ENCODE results near the gene FARP1. TPM values are rescaled to one million over a fixed set of nuclear protein-coding genes. Genes with fewer than 3 reads are reported as not detected.
A peak's percentile ranks its signal among the peaks of the same experiment; 100 is the strongest.

The FARP1 gene
- total RNA-seq, 1 donor from 2014 or later: 128 TPM

DNA sequence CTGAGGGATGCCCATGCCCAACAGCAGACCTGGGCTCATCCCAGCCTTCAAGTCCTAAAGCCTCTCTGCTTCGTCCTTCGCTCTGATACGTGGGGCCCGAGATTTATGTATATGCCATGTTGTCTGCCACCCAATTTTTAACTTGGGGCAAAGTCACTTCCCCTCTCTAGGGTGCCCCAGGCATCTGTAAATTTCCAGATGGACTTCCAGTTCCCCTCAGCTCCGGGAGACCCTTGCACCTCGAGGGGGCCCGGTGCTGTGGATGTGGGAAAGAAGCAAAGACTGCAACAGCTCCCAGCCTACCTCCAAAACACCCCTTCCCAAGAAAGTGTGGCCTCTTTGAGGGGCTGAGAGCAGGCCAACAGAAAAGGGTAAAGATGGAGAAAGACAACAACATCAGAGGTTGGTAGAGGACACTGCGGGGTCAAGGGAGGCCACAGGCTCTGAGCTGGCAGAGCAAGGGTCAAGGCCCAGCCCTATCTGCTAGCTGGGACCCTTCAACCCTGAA, 336.7 kb downstream of the FARP1 start:
- H3K4me2 ChIP-seq (ENCODE audit: low read length): no peak overlapping the region
- H3K4me3 ChIP-seq (ENCODE audit: insufficient read depth, low read depth, low read length): no peak overlapping the region
- H2AFZ ChIP-seq (ENCODE audit: low read depth, low read length): no peak overlapping the region
- Mint-ChIP-seq H3K36me3 (ENCODE audit: low read depth, unreplicated experiment) (peaks cover 4% of the 10 kb centered on the region), H3K9me3 (ENCODE audit: unreplicated experiment) (no peaks in the 10 kb centered on the region), H3K4me1 (ENCODE audit: low read depth, unreplicated experiment) (peaks cover 68% of the 10 kb centered on the region), H3K27me3 (ENCODE audit: low read depth, unreplicated experiment) (no peaks in the 10 kb centered on the region), H3K27ac (ENCODE audit: unreplicated experiment) (peak overlapping the region; percentile 60), H3K4me3 (ENCODE audit: unreplicated experiment) (peak overlapping the region; percentile 29)
- no peaks in the 10 kb centered on the region for H3K27me3 ChIP-seq (ENCODE audit: insufficient read depth, low read length)
- H3K4me1 ChIP-seq (ENCODE audit: insufficient read depth, low read length): peaks cover 73% of the 10 kb centered on the region
- H3K36me3 ChIP-seq (ENCODE audit: insufficient read depth, low read length): no peaks in the 10 kb centered on the region
- TF ChIP-seq, protein P1, sequence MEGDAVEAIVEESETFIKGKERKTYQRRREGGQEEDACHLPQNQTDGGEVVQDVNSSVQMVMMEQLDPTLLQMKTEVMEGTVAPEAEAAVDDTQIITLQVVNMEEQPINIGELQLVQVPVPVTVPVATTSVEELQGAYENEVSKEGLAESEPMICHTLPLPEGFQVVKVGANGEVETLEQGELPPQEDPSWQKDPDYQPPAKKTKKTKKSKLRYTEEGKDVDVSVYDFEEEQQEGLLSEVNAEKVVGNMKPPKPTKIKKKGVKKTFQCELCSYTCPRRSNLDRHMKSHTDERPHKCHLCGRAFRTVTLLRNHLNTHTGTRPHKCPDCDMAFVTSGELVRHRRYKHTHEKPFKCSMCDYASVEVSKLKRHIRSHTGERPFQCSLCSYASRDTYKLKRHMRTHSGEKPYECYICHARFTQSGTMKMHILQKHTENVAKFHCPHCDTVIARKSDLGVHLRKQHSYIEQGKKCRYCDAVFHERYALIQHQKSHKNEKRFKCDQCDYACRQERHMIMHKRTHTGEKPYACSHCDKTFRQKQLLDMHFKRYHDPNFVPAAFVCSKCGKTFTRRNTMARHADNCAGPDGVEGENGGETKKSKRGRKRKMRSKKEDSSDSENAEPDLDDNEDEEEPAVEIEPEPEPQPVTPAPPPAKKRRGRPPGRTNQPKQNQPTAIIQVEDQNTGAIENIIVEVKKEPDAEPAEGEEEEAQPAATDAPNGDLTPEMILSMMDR (IDR thresholded peaks at IDR 0.05; ENCODE audit: insufficient read depth, low read depth, low read length): no peak
- TF ChIP-seq EZH2 (IDR thresholded peaks at IDR 0.05; ENCODE audit: insufficient read depth, low read length): no peak
- H3K79me2 ChIP-seq (ENCODE audit: insufficient read depth, low read length): peaks cover 80% of the 10 kb centered on the region
- no peak overlapping the region for H3K9ac ChIP-seq (ENCODE audit: low read length)
- H3K27ac ChIP-seq (ENCODE audit: low read depth, low read length): no peak overlapping the region
- H4K20me1 ChIP-seq (ENCODE audit: insufficient read depth, low read length): peaks cover 11% of the 10 kb centered on the region
- DNase-seq (ENCODE audit: low read depth) (no peak), FAIRE-seq (no peak)
- no peaks in the 10 kb centered on the region for H3K9me3 ChIP-seq (ENCODE audit: insufficient read depth, low read depth, low read length)

GRCh38 chr13:98480915-98481877, 338.3 kb downstream of the FARP1 start:
- Mint-ChIP-seq H3K4me3 (ENCODE audit: unreplicated experiment) (peak overlapping the region; percentile 50), H3K27ac (ENCODE audit: unreplicated experiment) (peak overlapping the region; percentile 81), H3K9me3 (ENCODE audit: unreplicated experiment) (no peaks in the 10 kb centered on the region), H3K4me1 (ENCODE audit: low read depth, unreplicated experiment) (peaks cover 72% of the 10 kb centered on the region), H3K36me3 (ENCODE audit: low read depth, unreplicated experiment) (peaks cover 4% of the 10 kb centered on the region), H3K27me3 (ENCODE audit: low read depth, unreplicated experiment) (no peaks in the 10 kb centered on the region)
- Histone ChIP-seq H3K9me3 (ENCODE audit: insufficient read depth, low read depth, low read length) (no peaks in the 10 kb centered on the region), H3K79me2 (ENCODE audit: insufficient read depth, low read length) (peaks cover 87% of the 10 kb centered on the region), H3K4me1 (ENCODE audit: insufficient read depth, low read length) (peaks cover 81% of the 10 kb centered on the region), H3K27ac (ENCODE audit: low read depth, low read length) (peak overlapping the region; percentile 27), H3K27me3 (ENCODE audit: insufficient read depth, low read length) (no peaks in the 10 kb centered on the region), H3K4me2 (ENCODE audit: low read length) (no peak overlapping the region), H3K4me3 (ENCODE audit: insufficient read depth, low read depth, low read length) (no peak overlapping the region), H2AFZ (ENCODE audit: low read depth, low read length) (no peak overlapping the region), H4K20me1 (ENCODE audit: insufficient read depth, low read length) (peaks cover 19% of the 10 kb centered on the region), H3K36me3 (ENCODE audit: insufficient read depth, low read length) (no peaks in the 10 kb centered on the region), H3K9ac (ENCODE audit: low read length) (no peak overlapping the region)
- FAIRE-seq (no peak), DNase-seq (ENCODE audit: low read depth) (no peak)
- TF ChIP-seq EZH2 (IDR thresholded peaks at IDR 0.05; ENCODE audit: insufficient read depth, low read length): no peak
- TF ChIP-seq, protein P1 (IDR thresholded peaks at IDR 0.05; ENCODE audit: insufficient read depth, low read depth, low read length): no peak

Data from astrocyte (in vitro differentiated cells and primary cell).